ENCODE measurements around the gene PARP11. TPM values are rescaled to one million over a fixed set of nuclear protein-coding genes. Genes with fewer than 3 reads are reported as not detected.
A peak's percentile ranks its signal among the peaks of the same experiment; 100 is the strongest.

The PARP11 gene
- total and polyA plus RNA-seq, 8 donors = 1.4 to 8.2 (median 3.7) TPM

DNA sequence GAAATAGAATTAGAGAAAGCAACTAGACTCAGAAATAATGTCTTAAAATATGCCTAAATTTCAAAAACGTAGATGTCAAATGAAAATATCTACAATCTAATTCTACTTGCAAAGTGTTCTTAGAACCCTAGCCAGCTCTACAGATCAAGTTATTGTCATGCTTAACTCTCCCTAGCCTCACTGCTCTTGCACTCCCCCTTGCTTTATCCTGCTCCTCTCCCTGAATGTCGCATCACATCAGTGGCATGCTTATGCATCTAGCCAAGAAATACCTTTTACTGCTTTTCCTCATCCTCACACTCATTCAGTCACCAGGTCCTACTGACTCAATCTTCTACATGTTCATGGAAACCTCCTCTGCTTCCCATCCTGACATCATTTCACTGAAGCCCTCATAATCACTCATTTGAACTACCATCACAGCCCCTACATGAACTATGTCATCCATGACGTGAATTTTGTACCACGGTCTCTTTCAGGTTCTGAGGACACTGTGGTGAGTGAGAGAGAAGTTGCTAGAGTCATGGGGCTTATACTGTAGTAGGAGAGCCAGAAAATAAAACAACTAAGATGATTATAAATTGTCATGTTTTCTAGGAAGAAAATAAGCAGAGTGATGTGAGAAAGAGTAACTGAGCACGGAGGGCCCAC, 97.7 kb downstream of the PARP11 start:
- no peak for DNase-seq
- Histone ChIP-seq H3K4me1 (no peaks in the 10 kb centered on the region), H3K36me3 (no peaks in the 10 kb centered on the region), H3K4me3 (no peak overlapping the region), H3K9me3 (no peaks in the 10 kb centered on the region), H3K27ac (no peak overlapping the region), H3K27me3 (no peaks in the 10 kb centered on the region)
- 89 to 90% methylated on average over 5 of the region's 5 CpGs for WGBS, 2 donors
- intact Hi-C loops (cut with DNase I) = loop anchor here in 2 of 3 donors (10.0 kb wide), 2 partner anchors 471 to 481 kb away; no protein-coding TSS in a partner anchor
- no peak for TF ChIP-seq CTCF (IDR thresholded peaks at IDR 0.05)
- no peak for ATAC-seq
- FAIRE-seq = no peak

DNA sequence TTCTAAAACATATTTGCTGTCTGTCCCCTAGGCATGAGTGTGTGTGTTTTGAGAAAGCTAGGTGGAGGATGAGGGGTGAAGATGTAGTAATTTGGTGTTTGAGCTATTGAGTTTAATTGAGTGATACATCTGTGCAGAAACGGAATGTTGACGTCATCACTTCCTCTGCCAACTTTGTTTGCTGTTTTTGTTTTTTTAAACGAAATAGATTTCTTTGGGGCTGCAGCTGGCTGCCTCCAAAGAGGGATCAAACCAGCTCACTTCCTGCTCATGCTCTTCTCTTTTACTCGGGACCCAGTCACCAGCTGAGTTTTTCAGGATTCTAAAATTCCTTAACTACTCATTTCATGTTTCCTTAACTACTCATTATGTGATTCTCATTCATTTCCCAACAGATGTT, 100.8 kb downstream of the PARP11 start:
- ATAC-seq = no peak
- Histone ChIP-seq H3K4me1 (no peaks in the 10 kb centered on the region), H3K36me3 (no peaks in the 10 kb centered on the region), H3K4me3 (no peak overlapping the region), H3K9me3 (no peaks in the 10 kb centered on the region), H3K27me3 (no peaks in the 10 kb centered on the region), H3K27ac (no peak overlapping the region)
- TF ChIP-seq CTCF (IDR thresholded peaks at IDR 0.05) = no peak
- 35 to 51% methylated on average over 4 of the region's 4 CpGs for WGBS, 2 donors
- no peak for FAIRE-seq
- intact Hi-C loops (cut with DNase I) = loop anchor here in 2 of 3 donors (10.0 kb wide), 2 partner anchors 468 to 478 kb away; no protein-coding TSS in a partner anchor
- DNase-seq = no peak

DNA sequence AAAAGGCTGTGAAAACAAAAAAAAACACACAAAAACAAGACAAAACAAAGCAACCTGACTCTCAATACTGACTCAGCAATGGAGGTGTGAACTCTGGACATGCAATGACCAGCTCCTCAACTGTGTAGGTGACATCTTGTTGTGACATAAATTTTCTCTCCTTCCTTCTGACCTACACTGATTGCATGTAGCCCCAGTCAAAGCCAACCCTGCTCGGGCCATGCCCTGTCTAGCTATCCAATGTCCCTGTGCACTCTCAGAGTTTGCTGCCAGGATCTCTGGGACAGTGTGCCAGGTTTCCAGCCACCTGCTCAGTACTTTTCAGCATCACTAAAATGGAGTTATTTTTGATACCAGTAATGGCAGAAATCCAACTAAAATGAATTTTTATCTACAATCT, 101.3 kb downstream of the PARP11 start:
- ATAC-seq (peak in 2 of 4 donors; percentile 26 to 67), DNase-seq (no peak)

DNA sequence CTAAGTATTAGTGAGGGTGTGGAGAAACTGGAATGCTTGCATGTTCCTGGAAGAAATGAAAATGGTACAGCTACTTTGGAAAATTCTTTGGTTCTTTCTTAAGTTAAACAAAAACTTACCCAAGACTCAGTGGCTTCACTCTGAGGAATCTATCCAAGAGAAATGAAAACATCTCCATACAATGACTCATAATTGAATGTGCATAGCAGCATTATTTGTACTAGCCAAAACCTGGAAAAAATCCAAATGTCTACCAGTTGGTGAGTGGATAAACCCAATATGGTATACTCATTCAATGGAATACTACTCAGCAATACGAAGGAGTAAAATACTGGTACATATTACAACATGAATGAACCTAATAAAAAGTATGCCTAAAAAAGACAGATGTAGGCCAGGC, 102.3 kb downstream of the PARP11 start:
- no peaks in the 10 kb centered on the region for H3K36me3 ChIP-seq
- ATAC-seq = no peak
- intact Hi-C loops (cut with DNase I) = loop anchor here in 2 of 3 donors (10.0 kb wide), 2 partner anchors 466 to 476 kb away; no protein-coding TSS in a partner anchor
- DNase-seq = no peak
- 95 to 100% methylated on average over 1 of the region's 1 CpG for WGBS, 2 donors
- no peak for FAIRE-seq
- no peaks in the 10 kb centered on the region for H3K27me3 ChIP-seq
- H3K4me3 ChIP-seq = no peak overlapping the region
- H3K4me1 ChIP-seq = no peaks in the 10 kb centered on the region
- H3K9me3 ChIP-seq = no peaks in the 10 kb centered on the region
- TF ChIP-seq CTCF (IDR thresholded peaks at IDR 0.05) = no peak
- H3K27ac ChIP-seq = no peak overlapping the region

More for the DNA sequence above, 101.3 kb downstream of the PARP11 start:
- intact Hi-C loops (cut with DNase I) = loop anchor here in 2 of 3 donors (10.0 kb wide), 2 partner anchors 467 to 477 kb away; no protein-coding TSS in a partner anchor
- H3K36me3 ChIP-seq = no peaks in the 10 kb centered on the region
- H3K4me3 ChIP-seq = no peak overlapping the region
- 6 to 37% methylated on average over 1 of the region's 1 CpG for WGBS, 2 donors
- no peaks in the 10 kb centered on the region for H3K9me3 ChIP-seq
- no peaks in the 10 kb centered on the region for H3K27me3 ChIP-seq
- TF ChIP-seq CTCF (IDR thresholded peaks at IDR 0.05) = no peak
- H3K4me1 ChIP-seq = no peaks in the 10 kb centered on the region
- H3K27ac ChIP-seq = no peak overlapping the region
- FAIRE-seq = no peak

DNA sequence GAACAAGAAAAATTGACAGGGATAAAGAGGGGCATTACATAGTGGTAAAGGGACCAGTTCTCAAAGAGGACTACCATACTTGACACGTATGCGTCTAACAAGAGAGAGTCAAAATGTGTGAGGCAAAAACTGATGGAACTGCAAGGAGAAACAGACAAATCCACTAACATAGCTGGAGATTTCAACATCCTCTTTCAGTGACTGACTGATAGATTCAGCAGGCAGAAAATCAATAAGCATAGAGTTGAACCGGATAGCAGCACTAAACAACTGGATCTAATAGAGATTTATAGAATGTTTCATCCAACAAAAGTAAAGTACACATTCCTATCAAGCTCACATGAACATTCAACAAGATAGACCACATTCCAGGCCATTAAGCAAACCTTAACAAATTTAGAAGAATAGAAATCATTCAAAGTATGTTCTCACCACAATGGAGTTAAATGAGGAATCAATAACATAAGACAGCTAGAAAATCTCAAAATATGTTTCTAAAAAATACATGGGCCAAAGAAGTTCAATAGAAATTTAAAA, 104.2 kb downstream of the PARP11 start:
- no peak for DNase-seq
- no peaks in the 10 kb centered on the region for H3K36me3 ChIP-seq
- no peaks in the 10 kb centered on the region for H3K27me3 ChIP-seq
- WGBS, 2 donors = 55 to 60% methylated on average over 3 of the region's 3 CpGs
- no peaks in the 10 kb centered on the region for H3K9me3 ChIP-seq
- H3K4me3 ChIP-seq = no peak overlapping the region
- no peaks in the 10 kb centered on the region for H3K4me1 ChIP-seq
- TF ChIP-seq CTCF (IDR thresholded peaks at IDR 0.05) = no peak
- no peak overlapping the region for H3K27ac ChIP-seq
- FAIRE-seq = no peak
- intact Hi-C loops (cut with DNase I) = no loop called here
- ATAC-seq = peak in 1 of 4 donors; percentile 61

All from pancreas (tissue), 10 donors.